ENCODE results near the gene GSG1L.
"Not testable (repeated sequence)": the region's sequence is repeated elsewhere in the genome, so short reads cannot be mapped to it uniquely, and the experiment has no call there.

Gene GSG1L

GRCh38 chr16:27980919-27981700, 82.4 kb downstream of the GSG1L start:
- no peak for DNase-seq (ENCODE audit: low read depth)

DNA sequence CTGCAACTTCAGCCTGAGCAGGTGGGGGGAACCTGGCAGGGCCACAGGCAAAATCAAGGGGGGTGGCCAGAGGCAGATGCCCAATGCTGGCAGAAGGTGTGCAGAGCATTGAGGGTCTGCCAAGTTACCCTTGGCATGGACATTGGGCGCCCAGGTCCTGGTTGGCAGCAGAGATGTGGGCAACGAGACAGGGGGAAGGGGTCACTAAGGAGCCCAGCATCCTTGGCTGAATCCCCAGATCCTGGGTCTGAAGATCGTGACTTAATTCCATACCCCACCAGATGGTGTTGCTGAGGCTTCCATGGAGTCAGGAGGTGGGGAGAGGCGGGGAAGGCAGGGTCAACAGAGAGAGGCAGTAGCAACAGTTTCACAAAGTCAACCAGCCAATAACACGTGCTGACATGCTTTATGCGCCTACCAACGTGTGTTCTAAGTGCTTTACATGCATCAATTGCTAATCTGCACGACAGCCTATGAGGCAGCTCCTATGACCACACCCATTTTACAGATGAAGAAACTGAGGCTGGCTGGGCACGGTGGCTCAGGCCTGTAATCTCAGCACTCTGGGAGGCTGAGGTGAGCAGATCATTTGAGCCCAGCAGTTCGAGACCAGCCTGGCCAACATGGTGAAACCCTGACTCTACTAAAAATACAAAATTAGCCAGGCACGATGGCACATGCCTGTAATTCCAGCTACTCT, 83.3 kb downstream of the GSG1L start:
- no peak for DNase-seq (ENCODE audit: low read depth)

DNA sequence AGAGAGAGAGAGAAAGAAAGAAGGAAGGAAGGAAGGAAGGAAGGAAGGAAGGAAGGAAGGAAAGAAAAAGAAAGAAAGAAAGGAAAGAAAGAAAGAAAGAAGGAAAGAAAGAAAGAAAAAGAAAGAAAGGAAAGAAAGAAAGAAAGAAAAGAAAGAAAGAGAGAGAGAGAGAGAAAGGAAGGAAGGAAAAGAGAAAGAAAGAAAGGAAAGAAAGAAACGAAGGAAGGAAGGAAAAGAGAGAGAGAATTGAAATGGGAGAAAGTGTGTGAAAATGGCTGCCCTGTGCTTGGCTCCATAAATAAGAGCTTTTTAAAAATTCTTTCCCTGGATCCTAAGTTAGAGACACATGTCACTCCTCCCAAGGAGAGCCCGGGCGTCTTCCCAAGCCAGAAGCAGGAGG, 83.8 kb downstream of the GSG1L start:
- not testable (repeated sequence) for DNase-seq (ENCODE audit: low read depth)

DNA sequence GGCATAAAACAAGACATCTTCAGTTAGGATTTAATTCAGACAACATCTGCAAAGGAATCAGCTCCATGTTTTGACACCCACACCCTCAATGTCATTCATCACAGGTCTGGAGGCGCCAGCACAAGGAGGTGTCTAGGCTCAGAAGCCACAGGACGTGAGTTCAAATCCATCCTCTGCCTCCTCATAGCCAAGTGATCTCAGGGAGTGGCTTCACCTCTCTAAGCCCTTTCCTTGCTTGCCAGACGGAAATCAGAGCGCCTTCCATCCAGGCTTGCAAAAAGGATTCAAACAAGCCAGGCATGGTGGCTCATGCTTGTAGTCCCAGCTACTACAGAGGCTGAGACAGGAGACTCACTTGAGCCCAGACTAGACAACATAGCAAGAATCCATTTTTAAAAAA, 84.6 kb downstream of the GSG1L start:
- DNase-seq (ENCODE audit: low read depth) = no peak

DNA sequence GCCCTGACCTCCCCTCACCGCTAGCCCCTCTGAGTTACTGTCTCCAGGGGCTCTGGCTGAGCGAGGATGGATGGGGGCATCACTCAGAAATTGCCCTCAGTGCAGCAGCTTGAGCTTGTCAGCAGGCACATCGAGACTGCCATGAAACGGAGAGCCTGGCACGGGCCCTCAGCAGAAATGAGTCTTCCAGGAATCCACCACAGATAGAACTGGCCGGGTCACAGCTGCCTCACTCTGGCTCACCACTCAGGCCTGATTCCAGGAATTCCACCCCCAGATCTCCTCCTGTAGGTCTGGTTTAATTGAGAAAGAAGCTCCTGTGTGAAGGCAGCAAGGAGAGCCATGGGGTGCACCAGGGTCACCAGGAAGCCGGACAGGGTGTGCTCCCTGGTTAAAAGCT, 85.5 kb downstream of the GSG1L start:
- no peak for DNase-seq (ENCODE audit: low read depth)

DNA sequence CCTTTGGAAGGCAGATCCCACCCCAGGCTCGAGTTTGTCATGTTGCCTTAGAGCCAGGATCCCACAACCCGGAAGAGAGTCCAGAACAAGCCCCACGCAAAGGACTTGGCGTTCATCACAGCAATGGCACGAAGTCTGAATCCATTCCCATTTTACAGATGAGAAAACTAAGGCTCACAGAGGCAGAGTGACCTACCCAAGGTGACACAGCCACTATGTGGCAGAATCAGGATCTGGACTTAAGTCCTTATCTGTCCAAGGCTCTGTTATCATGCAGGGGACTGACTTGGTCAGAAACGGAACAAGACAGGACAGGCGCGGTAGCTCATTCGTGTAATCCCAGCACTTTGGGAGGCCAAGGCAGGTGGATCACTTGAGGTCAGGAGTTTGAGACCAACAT, 86.5 kb downstream of the GSG1L start:
- no peak for DNase-seq (ENCODE audit: low read depth)

- no peak for DNase-seq (ENCODE audit: low read depth)
Observed at GRCh38 chr16:27974896-27975540, 88.5 kb downstream of the GSG1L start.

GRCh38 chr16:27973678-27974077, 89.8 kb downstream of the GSG1L start:
- no peak for DNase-seq (ENCODE audit: low read depth)

DNA sequence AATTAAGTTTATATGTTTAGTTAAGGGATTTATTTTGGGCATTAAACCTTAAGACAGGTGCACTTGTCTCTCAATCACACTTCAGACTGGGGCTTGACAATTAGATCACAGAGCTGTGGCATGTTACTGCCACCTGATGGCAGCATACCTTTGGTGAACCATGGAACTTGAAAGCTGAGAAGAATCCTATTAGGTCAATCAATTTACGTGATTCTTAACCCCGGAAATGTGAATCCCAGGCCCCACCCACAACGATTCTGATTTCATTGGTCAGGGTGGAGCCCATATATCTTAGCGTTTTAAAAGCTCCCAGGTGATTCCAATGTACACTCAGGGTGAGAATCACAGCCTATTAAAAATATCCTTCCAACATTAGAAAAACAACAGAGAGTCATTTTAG, 91.0 kb downstream of the GSG1L start:
- peak; percentile 6 for DNase-seq (ENCODE audit: low read depth)

- DNase-seq (ENCODE audit: low read depth) = no peak
Observed at GRCh38 chr16:27969574-27969973, 93.9 kb downstream of the GSG1L start.

GRCh38 chr16:27967169-27967568, 96.3 kb downstream of the GSG1L start:
- DNase-seq (ENCODE audit: low read depth) = no peak

DNA sequence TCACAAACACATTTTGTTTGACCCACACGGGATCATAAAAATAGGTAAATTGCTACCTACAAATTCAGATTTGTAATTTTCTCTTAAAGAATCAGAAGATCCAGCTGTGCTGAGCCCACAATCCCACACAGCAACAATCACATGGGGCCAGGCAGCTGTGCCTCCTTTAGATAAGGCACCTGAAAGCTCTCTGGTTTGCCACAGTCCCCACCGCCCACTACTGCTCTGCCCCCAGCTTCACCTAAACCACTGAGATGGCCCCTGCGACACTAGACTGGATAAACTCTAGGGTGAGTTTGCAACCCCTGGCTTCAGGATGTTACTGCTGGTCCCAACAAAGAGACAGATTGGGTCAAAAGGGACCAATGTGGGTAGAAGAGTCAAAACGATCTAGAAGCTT, 96.8 kb downstream of the GSG1L start:
- DNase-seq (ENCODE audit: low read depth) = no peak

- DNase-seq (ENCODE audit: low read depth) = no peak
Observed at GRCh38 chr16:27965801-27966200, 97.7 kb downstream of the GSG1L start.

- DNase-seq (ENCODE audit: low read depth) = no peak
Observed at GRCh38 chr16:27963471-27963965, 100.0 kb downstream of the GSG1L start.

DNA sequence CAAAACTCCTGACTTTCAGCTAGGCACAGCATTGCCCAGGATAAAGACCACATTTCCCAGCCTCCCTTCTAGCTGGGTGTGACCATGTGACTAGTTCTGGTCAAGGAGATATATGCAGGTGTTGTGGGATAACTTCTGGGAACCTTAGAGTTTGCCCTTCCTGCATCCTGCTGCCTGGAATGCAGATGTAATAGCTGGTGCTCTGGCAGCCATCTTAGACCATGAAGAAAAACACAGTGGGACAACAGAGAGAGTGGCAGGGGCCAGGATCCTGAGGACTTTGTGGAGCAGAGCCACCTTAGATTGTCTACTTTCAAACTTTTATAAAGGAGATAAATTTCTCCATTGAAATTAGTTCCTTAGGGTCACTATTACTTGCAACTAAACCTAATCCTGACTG, 101.3 kb downstream of the GSG1L start:
- DNase-seq (ENCODE audit: low read depth) = no peak

DNA sequence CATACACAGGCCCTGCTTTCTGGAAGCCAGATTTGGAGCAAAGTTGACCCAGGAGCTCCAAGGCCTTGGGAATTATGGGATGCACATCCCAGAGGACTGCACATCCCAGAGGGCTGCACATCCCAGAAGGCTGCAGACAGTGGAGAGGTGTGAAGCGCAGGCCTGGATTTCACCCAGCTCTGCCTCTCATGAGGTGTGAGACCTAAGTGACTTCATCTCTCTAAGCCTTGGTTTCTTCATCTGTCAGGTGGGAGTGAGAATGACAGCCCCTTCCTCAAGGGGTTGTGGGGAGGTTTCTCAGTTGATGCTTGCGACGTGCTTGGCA, 102.3 kb downstream of the GSG1L start:
- DNase-seq (ENCODE audit: low read depth) = no peak

- DNase-seq (ENCODE audit: low read depth) = no peak
Observed at GRCh38 chr16:27960619-27961295, 102.8 kb downstream of the GSG1L start.

DNA sequence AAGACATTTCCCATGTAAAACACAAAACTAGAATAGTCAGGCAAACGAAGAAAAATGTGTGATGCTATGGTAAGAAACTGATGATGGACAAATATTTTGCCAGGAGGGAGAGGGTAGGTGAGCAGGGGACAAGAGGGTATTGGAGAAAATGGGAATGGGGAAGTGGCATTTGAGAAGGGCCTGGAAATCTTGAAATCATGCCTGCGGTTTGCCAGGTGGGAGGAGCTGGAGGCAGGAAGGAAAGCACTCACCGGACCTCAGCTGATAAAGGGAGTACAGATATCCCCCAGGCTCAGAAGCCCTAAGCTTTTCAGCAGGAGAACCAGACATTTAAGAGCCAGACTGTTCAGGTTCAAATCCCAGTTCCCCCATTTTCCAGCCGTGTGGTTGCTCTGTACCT, 103.6 kb downstream of the GSG1L start:
- no peak for DNase-seq (ENCODE audit: low read depth)

GRCh38 chr16:27954191-27954590, 109.3 kb downstream of the GSG1L start:
- no peak for DNase-seq (ENCODE audit: low read depth)

DNA sequence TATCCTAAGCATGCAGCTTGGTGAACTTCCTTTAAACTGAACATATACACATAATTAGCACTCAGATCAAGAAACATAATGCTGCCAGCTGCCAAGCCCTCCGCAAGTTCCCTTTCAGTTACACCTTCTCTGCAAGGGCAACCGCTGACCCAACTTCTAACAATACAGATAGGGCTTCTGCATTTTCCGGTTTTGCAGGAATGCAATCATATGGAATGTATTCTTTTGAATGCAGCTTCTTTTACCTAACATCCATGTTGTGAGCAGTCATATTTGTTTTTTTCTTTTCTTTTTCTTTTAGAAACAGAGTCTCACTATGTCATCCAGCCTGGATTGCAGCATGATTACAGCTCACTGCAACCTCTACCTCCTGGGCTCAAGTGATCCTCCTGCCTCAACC, 110.7 kb downstream of the GSG1L start:
- no peak for DNase-seq (ENCODE audit: low read depth)

GRCh38 chr16:27951489-27952120, 111.9 kb downstream of the GSG1L start:
- DNase-seq (ENCODE audit: low read depth) = no peak

- no peak for DNase-seq (ENCODE audit: low read depth)
Observed at GRCh38 chr16:27950206-27950887, 113.2 kb downstream of the GSG1L start.

Data from activated T-cell treated with anti-CD3 and anti-CD28 coated beads for 1 hour (primary cell).